LoVo (cell line): ENCODE measurements around the gene RXRG.

Source experiments
- DNase-seq: peaks from one replicate; pipeline ENCODE4 v3.0.0-alpha.2; 2016; ENCODE audit warnings: low spot score

The RXRG gene

DNA sequence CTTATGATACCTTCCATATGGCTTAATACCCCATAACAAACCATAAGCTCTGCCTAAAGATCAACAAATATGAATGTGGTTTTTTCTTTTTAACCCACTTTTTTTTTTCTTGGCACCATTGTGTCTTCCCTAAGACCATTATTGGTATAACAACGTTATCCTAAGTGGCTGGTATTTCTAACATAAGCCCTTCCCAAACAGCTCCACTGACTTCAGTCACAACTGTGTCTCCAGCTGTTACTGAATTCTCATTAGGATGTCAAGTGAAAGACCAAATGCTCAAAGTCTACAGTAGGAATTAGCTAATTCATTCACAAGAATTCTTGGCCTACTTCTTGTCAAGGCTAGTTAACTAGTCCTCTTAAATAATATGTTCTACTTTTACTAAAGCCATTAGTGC lies 4.2 kb upstream of the RXRG start:
- DNase-seq, result no peak

DNA sequence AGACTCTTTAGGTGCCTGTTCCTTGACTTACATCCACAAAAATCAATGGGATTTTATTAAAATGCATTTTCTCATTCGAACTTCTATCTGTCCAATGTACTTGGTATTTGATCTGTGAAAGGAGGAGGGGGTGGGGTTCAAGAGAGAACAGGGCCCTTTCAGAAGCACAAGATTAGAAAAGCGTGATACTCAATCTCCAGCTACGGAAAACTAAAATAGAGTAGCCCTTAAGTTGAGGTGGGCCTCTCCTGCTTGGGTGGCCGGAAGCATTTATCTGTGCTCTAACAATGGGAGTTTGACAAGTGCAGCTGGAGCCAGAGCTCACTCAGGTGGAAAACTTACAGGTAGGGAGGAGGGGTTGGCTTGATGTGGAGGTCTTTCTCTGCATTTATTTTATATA lies 462 bp upstream of the RXRG start:
- DNase-seq, result no peak

DNA sequence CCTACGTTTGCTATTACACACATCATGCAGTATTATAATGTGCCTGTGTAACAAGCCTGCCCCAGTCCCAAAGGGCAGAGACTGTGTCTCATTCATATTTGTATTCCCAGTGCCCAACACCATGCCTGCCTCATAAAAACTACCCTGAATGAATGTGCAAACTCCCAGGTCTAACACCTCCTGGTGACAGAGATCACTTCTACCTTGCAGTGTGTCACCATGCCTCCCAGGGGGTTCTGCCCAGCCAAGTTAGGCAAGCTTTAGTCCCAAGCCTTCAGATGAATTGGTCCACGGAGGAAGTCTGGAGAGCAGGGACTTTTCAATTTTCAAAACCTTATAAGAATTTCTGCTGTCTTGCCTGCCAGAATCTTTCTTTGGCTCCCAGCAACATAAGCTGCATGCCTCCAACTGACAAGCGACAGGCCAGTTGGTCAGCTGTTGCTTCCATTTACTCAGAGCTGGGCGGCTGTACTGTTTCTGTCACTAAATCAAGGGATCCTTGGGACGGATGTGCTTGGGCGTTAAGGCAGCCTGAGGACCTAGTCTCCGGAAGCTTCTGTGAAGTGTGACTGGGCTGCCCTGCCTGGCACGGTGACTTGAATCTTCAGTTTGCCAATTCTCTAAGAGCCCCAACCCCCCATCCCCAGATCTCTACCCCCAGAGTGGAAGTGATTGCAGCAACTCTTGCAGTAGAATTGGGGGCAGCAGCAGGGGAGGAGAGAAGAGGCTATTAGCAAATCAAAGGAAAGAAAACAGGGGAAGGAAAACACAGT lies 1.2 kb downstream of the RXRG start:
- DNase-seq, result no peak

DNA sequence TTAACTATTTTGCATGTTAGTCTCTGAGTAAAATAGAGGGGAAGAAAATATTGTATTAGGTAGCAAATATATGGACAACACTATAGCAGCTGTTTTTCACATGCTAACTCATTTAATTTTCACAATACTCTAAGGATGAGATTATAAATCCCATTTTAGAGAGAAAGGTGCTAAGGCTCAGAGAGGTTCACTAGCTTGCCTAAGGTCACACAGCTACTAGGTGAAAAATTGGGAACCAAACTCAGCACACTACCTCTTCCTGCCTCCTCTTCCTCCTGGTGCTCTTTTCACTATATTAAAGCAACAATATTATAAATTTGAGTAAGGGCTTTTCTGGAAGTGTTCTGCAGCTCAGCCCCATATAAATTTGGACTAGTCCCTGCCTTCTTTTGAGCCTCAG lies 2.3 kb downstream of the RXRG start:
- DNase-seq, result no peak

DNA sequence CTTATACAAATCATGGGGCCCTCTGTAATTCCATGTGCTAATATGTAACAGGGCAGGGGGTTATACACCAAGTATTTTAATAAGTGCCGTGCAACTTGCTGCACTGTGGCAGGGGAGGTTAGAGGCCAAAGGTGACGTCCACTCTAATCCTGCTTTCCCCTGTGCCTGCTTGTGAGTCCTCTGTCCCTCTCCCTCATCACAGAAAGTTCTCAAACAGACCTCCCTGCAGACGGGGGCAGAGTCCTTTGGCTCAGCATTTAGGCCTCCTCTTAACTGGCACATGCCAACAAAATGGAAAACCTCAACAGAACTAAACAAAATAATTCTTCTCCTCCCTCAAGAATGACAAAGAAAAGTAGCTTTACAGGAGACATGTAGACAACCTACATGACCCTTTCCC lies 2.9 kb downstream of the RXRG start:
- DNase-seq, result no peak

DNA sequence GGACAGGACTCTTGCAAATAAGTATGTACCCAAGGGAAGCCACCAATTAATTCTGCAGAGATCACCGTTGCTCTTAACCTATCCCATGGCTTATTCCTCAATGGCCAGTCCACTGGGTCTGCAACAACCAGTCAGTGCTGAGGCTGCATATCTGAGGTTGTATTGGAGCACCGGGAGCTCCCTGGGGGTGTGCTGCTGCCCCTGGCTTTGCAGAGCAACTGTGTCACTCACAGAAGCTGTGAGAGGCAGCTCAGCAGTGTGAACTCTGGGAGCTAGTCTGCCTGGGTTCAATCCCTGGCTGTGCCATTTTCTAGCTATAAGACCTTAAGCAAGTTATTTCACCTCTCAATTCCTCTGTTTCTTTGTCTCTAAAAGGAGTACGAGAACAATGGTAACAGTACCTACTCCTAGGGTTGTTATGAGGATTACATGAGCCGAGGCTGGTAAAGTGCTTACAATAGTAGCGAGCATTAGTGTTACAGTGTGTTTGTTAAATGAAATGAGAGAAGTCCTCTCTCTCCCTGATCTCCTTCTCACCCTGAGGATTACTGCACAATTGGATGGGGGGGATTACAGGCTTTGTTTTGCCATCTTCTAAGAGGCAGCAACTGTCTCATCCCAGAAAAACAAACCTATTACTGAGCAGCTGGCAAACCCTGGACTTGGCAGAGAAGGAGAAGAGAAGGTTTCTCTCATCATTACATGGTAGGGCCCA lies 3.6 kb downstream of the RXRG start:
- DNase-seq, result no peak

DNA sequence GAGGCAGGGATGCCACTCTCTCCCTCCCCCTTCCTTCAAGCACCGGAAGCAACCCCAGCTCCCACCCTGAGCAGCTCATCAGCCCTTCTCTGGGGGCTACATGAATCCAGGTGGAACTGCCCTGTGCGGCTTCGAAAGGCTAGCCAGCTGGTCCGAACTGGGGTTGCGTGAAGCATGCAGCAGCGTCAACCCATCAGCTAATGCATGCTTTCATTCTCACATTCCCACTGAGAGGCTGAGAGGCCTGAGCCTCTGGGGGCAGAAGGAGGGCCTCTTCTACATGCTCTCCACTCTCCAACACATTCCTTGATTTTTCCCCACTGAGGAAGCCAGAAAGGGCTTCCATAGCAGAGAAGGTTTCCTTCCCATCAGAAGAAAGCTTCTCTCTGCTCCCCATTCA lies 5.6 kb downstream of the RXRG start:
- no peak for DNase-seq

DNA sequence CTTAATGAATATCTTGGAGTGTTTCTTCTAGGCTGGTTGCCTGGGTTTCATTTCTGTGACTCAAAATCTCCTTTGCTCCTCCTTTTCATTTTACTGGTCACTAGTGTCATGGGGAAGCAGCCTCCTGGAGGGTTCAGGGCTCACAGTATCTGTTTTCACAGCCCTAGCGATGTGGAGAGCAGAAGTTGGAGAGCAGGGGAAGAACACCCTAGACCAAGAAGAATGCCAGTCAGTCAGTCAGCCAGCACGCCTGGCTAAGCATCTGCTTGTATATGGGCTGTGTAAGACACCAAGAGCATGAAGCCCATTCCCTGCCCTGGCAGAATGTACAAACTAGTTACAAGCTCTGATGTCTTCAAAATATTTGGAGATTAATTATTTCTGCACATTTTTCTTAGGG lies 7.9 kb downstream of the RXRG start:
- DNase-seq, result no peak

DNA sequence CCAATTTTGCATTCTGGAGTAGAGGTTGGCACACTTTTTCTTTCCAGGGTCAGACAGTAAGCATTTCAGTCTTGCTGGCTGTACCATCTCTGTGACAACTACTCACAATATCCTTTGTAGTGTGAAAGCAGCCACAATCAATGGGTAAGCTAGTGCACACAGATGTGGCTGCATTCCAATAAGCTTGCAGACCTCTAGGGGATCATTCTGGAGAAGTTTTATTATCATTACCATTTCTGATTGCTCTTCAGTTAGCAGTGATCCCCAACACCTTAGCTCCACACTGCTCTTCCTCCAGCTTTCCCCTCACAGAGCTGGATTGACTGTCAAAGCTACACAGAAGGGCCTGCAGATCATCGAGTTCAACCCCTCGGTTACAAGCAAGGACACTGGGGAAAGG lies 9.1 kb downstream of the RXRG start:
- DNase-seq, result no peak

DNA sequence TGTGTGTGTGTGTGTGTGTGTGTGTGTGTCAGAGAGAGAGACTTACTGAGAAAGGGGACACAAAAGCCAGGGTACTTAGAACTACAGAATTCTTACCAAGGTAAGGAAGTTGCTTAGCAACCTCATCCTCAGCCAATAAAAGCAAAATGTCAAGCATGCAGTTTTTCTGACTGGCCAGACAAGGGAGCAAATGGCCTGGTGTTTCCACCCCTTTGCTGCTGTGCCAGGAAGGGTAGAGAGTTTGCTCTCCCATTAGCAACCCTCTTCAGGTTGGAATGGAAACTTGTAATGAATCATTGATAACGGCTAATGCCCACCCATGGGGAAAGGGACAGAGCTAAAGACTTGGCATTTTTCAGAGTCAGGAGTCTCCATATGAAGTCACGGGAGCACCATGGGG lies 10.6 kb downstream of the RXRG start:
- DNase-seq, result no peak

DNA sequence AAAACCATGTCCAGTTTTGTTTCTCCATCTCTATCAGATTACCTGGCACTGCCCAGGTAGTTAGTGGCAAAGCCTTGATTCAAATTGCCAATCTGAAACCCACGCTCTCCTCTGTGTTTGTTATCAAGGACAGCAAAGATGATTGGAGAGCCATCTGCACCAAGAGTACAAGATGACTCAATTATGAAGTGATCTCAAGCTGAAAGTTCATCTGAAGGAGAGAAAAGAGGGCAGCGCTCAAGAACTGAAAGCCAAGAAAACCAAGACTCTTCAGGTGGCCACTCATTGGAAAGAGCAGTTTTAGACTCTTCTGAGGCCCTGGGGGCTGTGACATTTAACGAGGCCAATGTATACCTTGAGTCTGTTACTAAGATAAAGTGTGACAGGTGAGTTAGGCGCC lies 13.8 kb downstream of the RXRG start:
- no peak for DNase-seq

DNA sequence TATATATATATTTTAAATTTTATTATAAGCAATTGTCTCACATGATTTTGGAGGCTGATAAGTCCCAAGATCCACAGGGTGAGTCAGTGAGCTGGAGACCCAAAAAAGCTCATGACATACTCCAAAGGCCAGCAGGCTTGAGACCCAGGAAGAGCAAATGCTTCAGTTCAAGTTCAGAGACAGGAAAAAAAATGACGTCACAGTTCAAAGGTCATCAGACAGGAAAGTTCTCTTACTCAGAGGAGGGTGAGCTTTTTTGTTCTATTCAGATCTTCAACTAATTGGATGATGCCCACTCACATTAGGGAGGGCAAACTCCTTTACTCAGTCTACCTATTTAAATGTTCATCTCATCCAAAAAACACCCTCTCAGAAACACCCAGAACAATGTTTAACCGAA lies 18.2 kb downstream of the RXRG start:
- no peak for DNase-seq

DNA sequence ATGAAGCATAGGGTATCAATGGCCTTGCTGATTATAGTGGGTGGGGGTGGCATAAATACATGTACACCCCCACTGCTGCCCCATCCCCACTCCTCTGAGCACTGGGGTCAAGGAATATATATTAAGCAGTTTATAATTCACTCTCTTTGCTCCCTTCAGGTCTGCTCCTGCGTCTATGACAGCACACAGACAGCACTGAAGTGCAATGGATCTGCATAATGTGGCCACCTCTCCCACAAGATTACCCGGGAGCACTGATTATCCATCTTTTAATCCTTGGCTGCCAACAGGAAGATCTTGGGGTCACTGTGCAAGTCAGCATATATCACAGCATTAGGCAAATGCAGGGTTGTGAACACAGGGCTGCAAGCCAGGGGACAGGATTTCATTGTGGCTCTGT lies 19.3 kb downstream of the RXRG start:
- DNase-seq, result no peak

DNA sequence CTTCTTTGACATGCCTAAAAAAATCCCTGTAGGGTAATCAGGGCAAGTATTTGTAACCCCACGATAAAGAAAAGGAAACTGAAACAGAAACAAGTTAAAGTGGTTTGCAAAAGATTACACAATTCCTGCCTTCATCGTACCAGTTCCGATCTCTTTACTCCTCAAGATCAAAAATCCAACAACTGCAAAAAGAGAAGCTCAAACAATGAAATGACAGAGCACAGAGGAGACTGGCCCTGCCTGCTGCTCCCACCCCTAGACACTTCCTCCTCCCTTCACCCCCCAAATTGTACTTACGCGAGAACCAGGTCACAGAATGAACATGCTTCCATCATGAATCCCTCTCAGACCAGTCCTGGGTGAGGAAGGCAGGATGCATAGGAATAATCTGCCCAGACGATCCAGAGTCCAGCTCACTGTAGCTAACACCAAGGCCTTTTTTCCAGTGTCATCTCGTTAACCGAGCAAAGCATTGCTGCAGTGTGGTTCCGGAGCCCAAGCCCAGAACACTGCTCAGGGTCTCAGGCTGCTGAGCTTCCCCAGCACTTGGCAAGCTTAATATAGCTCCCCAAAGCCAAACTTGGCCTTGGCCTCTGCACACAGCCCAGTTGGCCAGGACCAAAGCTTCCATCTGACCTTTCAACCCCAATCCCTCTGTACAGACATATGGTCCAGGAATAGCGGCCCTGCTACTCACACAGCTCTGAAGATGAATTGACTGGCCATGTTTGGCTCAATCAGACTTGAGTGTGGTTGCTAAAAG lies 20.3 kb downstream of the RXRG start:
- DNase-seq, result no peak

DNA sequence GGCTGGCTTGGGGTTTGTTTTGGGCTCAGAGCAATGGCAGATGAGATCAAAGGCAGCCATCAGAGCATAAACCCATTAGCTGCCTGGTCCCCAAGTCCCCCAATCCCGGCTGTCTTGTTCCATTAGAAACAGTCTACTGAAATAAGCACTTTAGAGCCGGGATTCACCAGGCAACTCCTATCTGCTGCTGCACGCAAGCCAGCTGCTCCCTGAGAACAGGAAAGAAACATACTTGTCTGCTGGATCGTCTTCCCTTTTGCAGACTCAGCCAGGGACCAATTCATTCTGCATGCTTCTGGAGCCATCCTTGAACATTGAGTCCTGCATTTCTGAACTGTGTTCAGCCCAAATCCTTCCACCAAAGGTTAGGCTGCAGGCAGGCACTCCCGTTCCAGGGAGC lies 21.8 kb downstream of the RXRG start:
- DNase-seq, result no peak

DNA sequence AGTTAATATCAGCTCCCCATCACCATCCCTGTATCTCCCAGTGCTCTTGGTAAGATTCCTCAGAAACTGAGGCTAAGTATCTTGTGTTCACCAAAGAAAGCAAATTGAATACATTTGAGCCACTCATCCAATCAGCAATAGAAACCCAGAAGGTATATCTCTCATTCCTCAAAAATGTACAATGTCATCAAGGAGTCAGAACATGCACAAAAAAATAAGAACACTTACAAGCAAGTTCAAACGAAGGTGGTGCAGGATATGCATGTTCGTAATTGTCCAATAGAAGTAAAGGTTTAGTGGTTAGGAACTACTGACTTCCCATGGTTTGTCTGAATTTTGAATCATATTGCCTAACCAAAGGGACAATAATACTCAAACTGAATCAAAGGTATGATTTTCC lies 24.3 kb downstream of the RXRG start:
- DNase-seq, result no peak

DNA sequence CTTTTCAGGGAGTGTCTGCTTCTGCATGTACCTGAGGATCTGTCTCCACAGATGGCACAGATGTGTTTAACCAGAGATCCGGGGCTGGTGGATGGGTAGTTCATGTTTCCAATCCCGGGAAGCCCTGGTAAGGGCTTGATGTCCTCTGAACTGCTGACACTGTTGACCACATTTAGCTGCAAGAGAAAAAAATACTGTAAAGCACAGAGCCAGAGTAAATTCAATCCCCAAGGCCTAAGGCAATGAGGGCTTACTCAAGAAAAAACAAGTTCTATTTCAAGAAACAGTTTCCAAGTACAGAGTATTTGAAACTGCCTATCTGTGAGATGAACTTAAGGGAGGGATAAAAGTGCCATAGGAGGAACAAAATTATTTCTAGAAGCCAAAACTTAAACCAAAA lies 25.1 kb downstream of the RXRG start:
- no peak for DNase-seq

DNA sequence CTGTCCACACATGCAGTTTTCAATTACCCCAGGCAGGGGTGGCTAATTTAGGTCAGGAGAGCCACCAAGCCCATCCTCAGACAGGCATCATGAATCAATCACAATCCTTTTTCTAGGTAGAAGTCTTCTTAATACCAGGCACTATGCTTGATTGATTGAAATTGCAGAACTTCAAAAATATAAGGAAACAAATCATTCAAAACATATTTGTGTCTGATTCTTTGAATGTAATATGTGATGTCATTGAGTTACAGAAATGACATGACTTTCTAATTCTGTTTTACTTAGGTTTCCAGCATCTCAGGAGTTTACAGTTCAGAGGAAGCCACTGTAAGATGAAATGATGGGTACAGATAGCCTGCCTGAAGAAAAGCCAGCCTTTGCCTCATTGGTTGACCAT lies 26.7 kb downstream of the RXRG start:
- DNase-seq, result no peak

DNA sequence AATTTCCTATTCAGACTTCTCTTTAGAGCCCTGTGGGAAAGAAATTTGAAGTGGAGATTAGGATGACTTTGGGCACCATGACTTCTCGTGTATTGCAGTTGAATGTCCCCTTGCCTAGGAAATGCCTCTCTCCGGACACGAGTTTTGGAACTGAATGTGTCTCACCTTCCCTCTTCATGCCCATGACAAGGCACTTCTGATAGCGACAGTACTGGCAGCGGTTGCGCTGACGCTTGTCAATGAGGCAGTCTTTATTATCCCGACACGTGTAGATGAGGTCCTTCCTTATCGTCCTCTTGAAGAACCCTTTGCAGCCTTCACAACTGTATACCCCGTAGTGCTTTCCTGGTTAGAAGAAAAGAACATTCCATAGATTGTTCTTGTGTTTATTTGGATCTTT lies 28.1 kb downstream of the RXRG start:
- DNase-seq, result no peak

DNA sequence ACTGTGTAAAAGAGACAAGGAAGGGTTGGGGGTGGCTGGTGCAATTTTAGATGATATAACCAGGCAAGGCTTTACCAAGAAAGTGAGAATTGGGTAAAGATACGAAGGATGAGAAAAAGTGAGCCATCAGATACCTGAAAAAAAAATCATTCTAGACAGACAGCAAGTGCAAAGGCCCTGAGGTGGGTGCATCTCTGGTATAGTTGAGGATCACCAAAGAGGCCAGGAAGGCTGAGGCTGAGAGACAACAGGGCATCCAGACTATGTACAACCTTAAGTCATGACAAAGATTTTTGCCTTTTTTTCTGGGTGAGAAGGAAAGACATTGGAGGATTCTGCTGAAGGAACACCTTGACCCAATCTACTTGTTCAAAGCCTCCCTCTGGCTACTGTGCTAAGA lies 29.9 kb downstream of the RXRG start:
- DNase-seq, result no peak

DNA sequence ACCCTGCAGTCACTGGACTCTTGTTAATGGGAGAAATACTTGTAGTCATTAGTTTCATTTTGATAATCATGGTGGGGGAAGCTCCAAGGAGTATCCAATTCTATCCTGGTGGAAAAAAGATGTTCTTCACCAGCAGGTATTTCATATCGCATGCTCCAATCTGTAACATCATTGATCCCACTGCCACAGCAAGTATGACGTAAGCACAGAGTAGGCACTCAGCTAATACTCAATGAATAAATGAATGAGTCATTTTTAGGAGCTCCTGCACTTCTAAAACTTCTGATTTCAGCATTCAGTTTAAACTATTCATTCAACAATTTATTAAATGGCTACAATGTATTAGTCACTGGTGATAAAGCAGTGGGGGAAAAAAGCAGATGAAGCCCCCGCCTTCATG lies 30.3 kb downstream of the RXRG start:
- DNase-seq, result no peak

DNA sequence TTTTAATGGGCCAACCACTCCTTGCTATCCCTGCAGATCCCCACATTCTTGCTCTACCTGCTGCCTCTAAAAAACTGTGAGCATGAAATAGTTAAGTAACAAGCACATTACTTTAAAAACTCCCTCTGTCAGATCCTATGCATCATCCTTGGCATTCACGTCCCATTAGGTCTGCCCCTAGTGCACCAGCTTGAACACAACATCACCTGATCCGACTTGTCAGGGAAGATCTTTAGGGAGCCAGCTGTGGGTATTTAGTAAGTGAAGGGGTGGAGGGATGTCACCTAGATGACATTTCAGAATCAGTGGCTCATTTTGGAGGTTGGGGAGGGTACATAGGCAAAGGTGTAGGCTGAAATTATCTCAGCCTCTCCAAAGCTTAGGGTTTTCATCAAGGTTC lies 33.5 kb downstream of the RXRG start:
- DNase-seq, result no peak

DNA sequence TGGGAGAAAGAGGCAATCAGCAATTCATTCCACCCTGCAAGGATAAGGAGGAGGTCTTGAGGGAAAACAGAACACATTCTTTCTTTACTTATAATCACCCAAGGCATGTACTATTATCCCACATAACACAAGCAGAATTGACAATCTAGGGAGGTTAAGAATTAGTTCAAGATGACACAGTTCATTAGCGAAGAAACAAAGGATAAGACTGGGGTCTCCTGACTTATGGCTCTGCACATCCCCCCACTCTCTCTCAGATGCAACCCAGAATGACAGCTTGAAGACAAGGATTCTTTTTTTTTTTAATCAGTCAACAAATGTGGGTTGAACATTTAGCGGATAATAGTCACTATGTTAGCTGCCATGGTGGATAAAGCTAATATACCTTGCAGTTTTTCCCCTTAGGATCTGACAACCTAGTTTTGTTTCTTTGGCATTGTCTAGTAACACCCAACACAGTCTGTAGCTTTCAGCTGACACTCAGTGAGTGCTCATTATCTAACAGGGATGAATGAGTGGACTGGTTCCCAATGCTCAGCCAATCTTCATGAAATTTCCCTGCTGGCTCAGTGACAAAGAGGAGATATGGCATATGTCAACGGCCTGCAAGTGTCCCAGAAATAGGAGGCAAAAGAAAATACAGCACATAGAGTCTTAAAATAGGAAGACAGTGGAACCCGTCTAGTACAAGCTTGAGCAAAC lies 35.1 kb downstream of the RXRG start:
- DNase-seq, result no peak
